ENCODE measurements around the gene OR8S1. TPM values are rescaled to one million over a fixed set of nuclear protein-coding genes. Genes with fewer than 3 reads are reported as not detected.
A peak's percentile ranks its signal among the peaks of the same experiment; 100 is the strongest.

The OR8S1 gene
- total and polyA plus RNA-seq, 10 of the 15 experiments (the other 5 are each of a cell fraction or from before 2014, with no cell fraction given), result not detected

GRCh38 chr12:48489012-48489411 lies 36.4 kb upstream of the OR8S1 start (continued):
- TF ChIP-seq CUX1 (IDR thresholded peaks at IDR 0.05; ENCODE audit: insufficient replicate concordance, low read depth, low read length), result no peak
- TF ChIP-seq ZNF207 (IDR thresholded peaks at IDR 0.05; ENCODE audit: borderline replicate concordance), result no peak
- TF ChIP-seq YBX1 (IDR thresholded peaks at IDR 0.05), result no peak
- TF ChIP-seq NR2C1 (IDR thresholded peaks at IDR 0.05), result no peak
- peak; percentile 70 for TF ChIP-seq CREM (IDR thresholded peaks at IDR 0.05; ENCODE audit: low read depth)
- TF ChIP-seq, protein P1, sequence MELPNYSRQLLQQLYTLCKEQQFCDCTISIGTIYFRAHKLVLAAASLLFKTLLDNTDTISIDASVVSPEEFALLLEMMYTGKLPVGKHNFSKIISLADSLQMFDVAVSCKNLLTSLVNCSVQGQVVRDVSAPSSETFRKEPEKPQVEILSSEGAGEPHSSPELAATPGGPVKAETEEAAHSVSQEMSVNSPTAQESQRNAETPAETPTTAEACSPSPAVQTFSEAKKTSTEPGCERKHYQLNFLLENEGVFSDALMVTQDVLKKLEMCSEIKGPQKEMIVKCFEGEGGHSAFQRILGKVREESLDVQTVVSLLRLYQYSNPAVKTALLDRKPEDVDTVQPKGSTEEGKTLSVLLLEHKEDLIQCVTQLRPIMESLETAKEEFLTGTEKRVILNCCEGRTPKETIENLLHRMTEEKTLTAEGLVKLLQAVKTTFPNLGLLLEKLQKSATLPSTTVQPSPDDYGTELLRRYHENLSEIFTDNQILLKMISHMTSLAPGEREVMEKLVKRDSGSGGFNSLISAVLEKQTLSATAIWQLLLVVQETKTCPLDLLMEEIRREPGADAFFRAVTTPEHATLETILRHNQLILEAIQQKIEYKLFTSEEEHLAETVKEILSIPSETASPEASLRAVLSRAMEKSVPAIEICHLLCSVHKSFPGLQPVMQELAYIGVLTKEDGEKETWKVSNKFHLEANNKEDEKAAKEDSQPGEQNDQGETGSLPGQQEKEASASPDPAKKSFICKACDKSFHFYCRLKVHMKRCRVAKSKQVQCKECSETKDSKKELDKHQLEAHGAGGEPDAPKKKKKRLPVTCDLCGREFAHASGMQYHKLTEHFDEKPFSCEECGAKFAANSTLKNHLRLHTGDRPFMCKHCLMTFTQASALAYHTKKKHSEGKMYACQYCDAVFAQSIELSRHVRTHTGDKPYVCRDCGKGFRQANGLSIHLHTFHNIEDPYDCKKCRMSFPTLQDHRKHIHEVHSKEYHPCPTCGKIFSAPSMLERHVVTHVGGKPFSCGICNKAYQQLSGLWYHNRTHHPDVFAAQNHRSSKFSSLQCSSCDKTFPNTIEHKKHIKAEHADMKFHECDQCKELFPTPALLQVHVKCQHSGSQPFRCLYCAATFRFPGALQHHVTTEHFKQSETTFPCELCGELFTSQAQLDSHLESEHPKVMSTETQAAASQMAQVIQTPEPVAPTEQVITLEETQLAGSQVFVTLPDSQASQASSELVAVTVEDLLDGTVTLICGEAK (IDR thresholded peaks at IDR 0.05; ENCODE audit: borderline replicate concordance), result no peak
- TF ChIP-seq GATAD2B (conservative IDR thresholded peaks at IDR 0.05; ENCODE audit: low read depth), result 0 out of 2 replicates have a peak, but pooled peaks have one; percentile 23
- TF ChIP-seq RELA (IDR thresholded peaks at IDR 0.05; ENCODE audit: borderline replicate concordance, partially characterized antibody), result no peak
- TF ChIP-seq, protein P2, sequence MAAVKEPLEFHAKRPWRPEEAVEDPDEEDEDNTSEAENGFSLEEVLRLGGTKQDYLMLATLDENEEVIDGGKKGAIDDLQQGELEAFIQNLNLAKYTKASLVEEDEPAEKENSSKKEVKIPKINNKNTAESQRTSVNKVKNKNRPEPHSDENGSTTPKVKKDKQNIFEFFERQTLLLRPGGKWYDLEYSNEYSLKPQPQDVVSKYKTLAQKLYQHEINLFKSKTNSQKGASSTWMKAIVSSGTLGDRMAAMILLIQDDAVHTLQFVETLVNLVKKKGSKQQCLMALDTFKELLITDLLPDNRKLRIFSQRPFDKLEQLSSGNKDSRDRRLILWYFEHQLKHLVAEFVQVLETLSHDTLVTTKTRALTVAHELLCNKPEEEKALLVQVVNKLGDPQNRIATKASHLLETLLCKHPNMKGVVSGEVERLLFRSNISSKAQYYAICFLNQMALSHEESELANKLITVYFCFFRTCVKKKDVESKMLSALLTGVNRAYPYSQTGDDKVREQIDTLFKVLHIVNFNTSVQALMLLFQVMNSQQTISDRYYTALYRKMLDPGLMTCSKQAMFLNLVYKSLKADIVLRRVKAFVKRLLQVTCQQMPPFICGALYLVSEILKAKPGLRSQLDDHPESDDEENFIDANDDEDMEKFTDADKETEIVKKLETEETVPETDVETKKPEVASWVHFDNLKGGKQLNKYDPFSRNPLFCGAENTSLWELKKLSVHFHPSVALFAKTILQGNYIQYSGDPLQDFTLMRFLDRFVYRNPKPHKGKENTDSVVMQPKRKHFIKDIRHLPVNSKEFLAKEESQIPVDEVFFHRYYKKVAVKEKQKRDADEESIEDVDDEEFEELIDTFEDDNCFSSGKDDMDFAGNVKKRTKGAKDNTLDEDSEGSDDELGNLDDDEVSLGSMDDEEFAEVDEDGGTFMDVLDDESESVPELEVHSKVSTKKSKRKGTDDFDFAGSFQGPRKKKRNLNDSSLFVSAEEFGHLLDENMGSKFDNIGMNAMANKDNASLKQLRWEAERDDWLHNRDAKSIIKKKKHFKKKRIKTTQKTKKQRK (IDR thresholded peaks at IDR 0.05; ENCODE audit: low read depth, low read length), result no peak
- no peak for TF ChIP-seq RAD21 (IDR thresholded peaks at IDR 0.05; ENCODE audit: insufficient read depth, low read depth, low read length)
- TF ChIP-seq USF1 (IDR thresholded peaks at IDR 0.05; ENCODE audit: borderline replicate concordance, extremely low read length, insufficient read depth, low read depth, low read length), result no peak
- no peak for TF ChIP-seq E2F8 (IDR thresholded peaks at IDR 0.05; ENCODE audit: low read depth, partially characterized antibody)
- TF ChIP-seq TBL1XR1 (IDR thresholded peaks at IDR 0.05; ENCODE audit: low read depth, low read length), result no peak
